A549 (cell line): ENCODE results near the gene NUP210. TPM values are rescaled to one million over a fixed set of nuclear protein-coding genes. Genes with fewer than 3 reads are reported as not detected.

Source experiments
- ATAC-seq, 2 experiments: fragments of 200-7000 bp in 1 of 2; fragments of >200 bp in 1 of 2; cut with Nextera tagmentation in 1 of 2; cut with Tn5 transposase in 1 of 2; 3 replicates each; pipeline versions ENCODE4 v1.8.0 to v1.9.1; 2018 to 2020; ENCODE audit warnings: mild to moderate bottlenecking in 1 of 2, moderate library complexity in 1 of 2
- CTCF ChIA-PET: fragments of 300-600 bp; sonication (Branson Sonifier 250); formaldehyde crosslinking; extraction: SDS; loops from one replicate; lab custom pipeline; 2021; ENCODE audit warnings: antibody characterized with exemption, inconsistent platforms; lab: Yijun Ruan, JAX
- POLR2A ChIA-PET: fragments of 350-600 bp; formaldehyde crosslinking; extraction: SDS; loops from one replicate; lab custom pipeline; 2021; ENCODE audit warnings: antibody characterized with exemption, inconsistent platforms; lab: Yijun Ruan, JAX
- DNase-seq, 2 experiments: peaks; one replicate each; pipeline versions ENCODE4 v3.0.0 to v3.0.0-alpha.2; 2011 to 2016; ENCODE audit warnings: low read depth in 1 of 2, low spot score in 1 of 2
- FAIRE-seq: peaks from 2 replicates; lab custom pipeline; 2011; peaks lifted over from hg19 to GRCh38; lab: Jason Lieb, UNC
- H3K27ac ChIP-seq, 2 experiments: fragments of >200 bp; sonication (Bioruptor Twin); formaldehyde crosslinking; 3 replicates each; pipeline ENCODE4 v1.5.1; 2016 to 2017
- H3K4me1 ChIP-seq: fragments of >200 bp; sonication (Bioruptor Twin); formaldehyde crosslinking; 3 replicates; pipeline ENCODE4 v1.6.1; 2016
- H3K4me2 ChIP-seq: fragments of >200 bp; sonication (Bioruptor Twin); formaldehyde crosslinking; 3 replicates; pipeline ENCODE4 v1.6.1; 2016
- H3K4me3 ChIP-seq: fragments of >200 bp; sonication (Bioruptor Twin); formaldehyde crosslinking; 3 replicates; pipeline ENCODE4 v1.5.1; 2016
- H3K9me3 ChIP-seq: fragments of >200 bp; sonication (Bioruptor Twin); formaldehyde crosslinking; 3 replicates; pipeline ENCODE4 v1.6.1; 2016
- CBX2 ChIP-seq: fragments of 200-600 bp; sonication (generic); IDR thresholded peaks from 2 replicates; pipeline ENCODE4 v1.6.1; 2016; ENCODE audit warnings: low read depth, mild to moderate bottlenecking, borderline replicate concordance
- CHD2 ChIP-seq: fragments of 150-350 bp; IDR thresholded peaks from 2 replicates; pipeline ENCODE4 v1.6.1; 2014; ENCODE audit warnings: low read length; ENCODE audit not compliant: partially characterized antibody
- E2F6 ChIP-seq: IDR thresholded peaks from 2 replicates; pipeline ENCODE4 v1.6.1; 2012; ENCODE audit warnings: low read depth, borderline replicate concordance
- EHF ChIP-seq: fragments of 250-450 bp; sonication (Bioruptor Pico); IDR thresholded peaks from 2 replicates; pipeline ENCODE4 v1.5.0; 2020; ENCODE audit warnings: mild to moderate bottlenecking
- EP300 ChIP-seq, 2 experiments: fragments of >200 bp; sonication (Bioruptor Twin); formaldehyde crosslinking; IDR thresholded peaks; 2 replicates in 1 of 2; 3 replicates in 1 of 2; pipeline ENCODE4 v1.6.1; 2016 to 2017
- ESRRA ChIP-seq: fragments of 150-350 bp; IDR thresholded peaks from 2 replicates; pipeline ENCODE4 v1.6.1; 2014; ENCODE audit warnings: mild to moderate bottlenecking, low read length, borderline replicate concordance
- FOSB ChIP-seq: fragments of 250-450 bp; sonication (Bioruptor Pico); IDR thresholded peaks from 2 replicates; pipeline ENCODE4 v1.5.0; 2020; ENCODE audit warnings: mild to moderate bottlenecking, moderate library complexity
- GATA3 ChIP-seq: IDR thresholded peaks from 2 replicates; pipeline ENCODE4 v1.6.1; 2012; ENCODE audit warnings: borderline replicate concordance
- HEYL ChIP-seq: fragments of 250-450 bp; sonication (Bioruptor Pico); IDR thresholded peaks from 2 replicates; pipeline ENCODE4 v1.8.0; 2021; ENCODE audit warnings: mild to moderate bottlenecking, moderate library complexity
- HMGXB4 ChIP-seq: fragments of 250-450 bp; sonication (Bioruptor Pico); IDR thresholded peaks from 2 replicates; pipeline ENCODE4 v1.5.0; 2021; ENCODE audit warnings: mild to moderate bottlenecking, moderate library complexity, borderline replicate concordance
- HOXA7 ChIP-seq: fragments of 250-450 bp; sonication (Bioruptor Pico); IDR thresholded peaks from 2 replicates; pipeline ENCODE4 v1.5.0; 2020; ENCODE audit warnings: mild to moderate bottlenecking, moderate library complexity
- JUN ChIP-seq, 2 experiments: fragments of >200 bp; sonication (Bioruptor Twin); formaldehyde crosslinking; IDR thresholded peaks; 2 replicates in 1 of 2; 3 replicates in 1 of 2; pipeline ENCODE4 v1.6.1; 2016 to 2017
- KDM5A ChIP-seq: fragments of 200-600 bp; sonication (generic); IDR thresholded peaks from 2 replicates; pipeline ENCODE4 v1.6.1; 2016; ENCODE audit warnings: antibody characterized with exemption, mild to moderate bottlenecking
- MAFK ChIP-seq: fragments of 450-650 bp; IDR thresholded peaks from 2 replicates; pipeline ENCODE4 v1.6.1; 2014; ENCODE audit not compliant: partially characterized antibody
- NPAS2 ChIP-seq: fragments of 250-450 bp; sonication (Bioruptor Pico); IDR thresholded peaks from 2 replicates; pipeline ENCODE4 v1.8.0; 2022; ENCODE audit warnings: mild to moderate bottlenecking, moderate library complexity, borderline replicate concordance
- PHF8 ChIP-seq: fragments of 200-600 bp; sonication (generic); IDR thresholded peaks from 2 replicates; pipeline ENCODE4 v1.6.1; 2016; ENCODE audit warnings: low read depth, mild to moderate bottlenecking, antibody characterized with exemption, moderate library complexity, borderline replicate concordance
- POLR2A ChIP-seq: IDR thresholded peaks from 2 replicates; pipeline ENCODE4 v1.6.1; 2012; ENCODE audit warnings: mild to moderate bottlenecking, low read length
- POLR2AphosphoS2 ChIP-seq: conservative IDR thresholded peaks from 2 replicates; pipeline ENCODE4 v1.6.1; 2012; ENCODE audit warnings: low read length, improper control_type of control experiment, inconsistent platforms
- RCOR1 ChIP-seq: fragments of 150-350 bp; IDR thresholded peaks from 2 replicates; pipeline ENCODE4 v1.6.1; 2014; ENCODE audit warnings: antibody characterized with exemption, low read length, low read depth
- SMC3 ChIP-seq: fragments of >200 bp; sonication (Bioruptor Twin); formaldehyde crosslinking; IDR thresholded peaks from 3 replicates; pipeline ENCODE4 v1.6.1; 2018; ENCODE audit warnings: inconsistent platforms
- TFCP2L1 ChIP-seq: fragments of 250-450 bp; sonication (Bioruptor Pico); IDR thresholded peaks from 2 replicates; pipeline ENCODE4 v1.5.0; 2021; ENCODE audit warnings: mild to moderate bottlenecking
- TP53 ChIP-seq: fragments of 250-450 bp; sonication (Bioruptor Pico); IDR thresholded peaks from 2 replicates; pipeline ENCODE4 v1.5.0; 2021; ENCODE audit warnings: mild to moderate bottlenecking, moderate library complexity
- WGBS: methylation state at CpG from one replicate; pipeline ENCODE4 v1.1.6; 2017; ENCODE audit errors: missing lambda C conversion rate; 5-methylcytosine and 5-hydroxymethylcytosine counted together
- polyA plus RNA-seq, 4 experiments: library from polyadenylated mRNA; depleted of rRNA in 3 of 4; stranded (reverse); fragments of >200 nt; fragmentation: RNase III in 1 of 4; extraction: RNeasy Plus Mini Kit Qiagen cat#74134 plus additional on column Dnase treatment in 1 of 4; gene quantifications; 2 replicates in 3 of 4; 3 replicates in 1 of 4; pipeline ENCODE4 v1.2.3, GENCODE V29; 2011 to 2017
- TF ChIP-seq, protein P1 (sequence below): IDR thresholded peaks from 2 replicates; pipeline ENCODE4 v1.6.1; 2012

Gene NUP210
- polyA plus RNA-seq, 2 of the 4 experiments (the other 2 are of a cell fraction) = 25.7 to 28.1 TPM

- CTCF ChIA-PET = interaction anchor here (0.6 to 5.7 kb wide), 5 partner anchors 9 to 184 kb away, joined by 3 to 32 read pairs (median 4); no protein-coding TSS in a partner anchor
Observed at GRCh38 chr3:13274551-13275332, 145.4 kb downstream of the NUP210 start.

GRCh38 chr3:13274125-13274524 lies 146.0 kb downstream of the NUP210 start:
- no peak for ATAC-seq

More at GRCh38 chr3:13274551-13275332, 145.4 kb downstream of the NUP210 start:
- no peak overlapping the region for H3K4me2 ChIP-seq
- TF ChIP-seq HMGXB4 (no peak), POLR2A (no peak), CBX2 (no peak)
- DNase-seq (no peak), ATAC-seq (no peak), FAIRE-seq (no peak)
- H3K4me3 ChIP-seq = no peak overlapping the region
- peaks cover under 1% of the 10 kb centered on the region; the same call in 1 of the 3 replicates for H3K9me3 ChIP-seq
- POLR2A ChIA-PET = interaction anchor here (0.5 kb wide), 1 partner anchor 362 kb away, joined by 6 read pairs; no protein-coding TSS in a partner anchor
- no peak overlapping the region for H3K27ac ChIP-seq
- no peaks in the 10 kb centered on the region for H3K4me1 ChIP-seq
- WGBS = 81% methylated on average over 14 of the region's 14 CpGs

GRCh38 chr3:13273604-13274105 lies 146.5 kb downstream of the NUP210 start:
- POLR2A ChIA-PET = no interaction called here
- no peak for DNase-seq
- no peak for TF ChIP-seq HOXA7 (CRISPR knock-in tag)
- TF ChIP-seq HMGXB4 = no peak
- no peak for TF ChIP-seq GATA3
- no peak for TF ChIP-seq JUN (IDR thresholded peaks at IDR 0.05)
- TF ChIP-seq HEYL (CRISPR knock-in tag) = no peak
- TF ChIP-seq KDM5A = no peak
- no peak for TF ChIP-seq EHF
- no peak for TF ChIP-seq RCOR1
- TF ChIP-seq EP300 (IDR thresholded peaks at IDR 0.05) = no peak
- TF ChIP-seq, all 56 proteins: peak for 0
- Histone ChIP-seq H3K4me2 (no peak overlapping the region), H3K27ac (no peak overlapping the region), H3K4me1 (no peaks in the 10 kb centered on the region), H3K4me3 (no peak overlapping the region), H3K9me3 (peaks cover 2% of the 10 kb centered on the region; the same call in 1 of the 3 replicates)
- CTCF ChIA-PET = interaction anchor here (0.8 to 5.7 kb wide), 2 partner anchors 10 to 182 kb away, joined by 3 to 32 read pairs; no protein-coding TSS in a partner anchor
- 95% methylated on average over 5 of the region's 6 CpGs for WGBS
- FAIRE-seq (no peak), ATAC-seq (peak in 1 of 2 experiments; percentile 26; a peak in 2 of 6 replicates)

More at GRCh38 chr3:13274125-13274524, 146.0 kb downstream of the NUP210 start:
- DNase-seq (no peak), FAIRE-seq (no peak)
- no peaks in the 10 kb centered on the region for H3K4me1 ChIP-seq
- ChIA-PET CTCF (interaction anchor here (0.8 to 5.7 kb wide), 2 partner anchors 10 to 182 kb away, joined by 3 to 32 read pairs; no protein-coding TSS in a partner anchor), POLR2A (interaction anchor here (0.5 kb wide), 1 partner anchor 361 kb away, joined by 6 read pairs; no protein-coding TSS in a partner anchor)
- H3K27ac ChIP-seq = no peak overlapping the region
- no peak overlapping the region for H3K4me3 ChIP-seq
- TF ChIP-seq POLR2AphosphoS2 (no peak), ESRRA (no peak), HEYL (CRISPR knock-in tag) (no peak), TFCP2L1 (CRISPR knock-in tag) (no peak), SMC3 (no peak), E2F6 (no peak), MAFK (no peak), CHD2 (no peak), NPAS2 (CRISPR knock-in tag) (no peak), JUN (IDR thresholded peaks at IDR 0.05) (no peak), FOSB (CRISPR knock-in tag) (no peak), PHF8 (no peak), KDM5A (no peak), TP53 (CRISPR knock-in tag) (no peak)
- TF ChIP-seq, protein P1, sequence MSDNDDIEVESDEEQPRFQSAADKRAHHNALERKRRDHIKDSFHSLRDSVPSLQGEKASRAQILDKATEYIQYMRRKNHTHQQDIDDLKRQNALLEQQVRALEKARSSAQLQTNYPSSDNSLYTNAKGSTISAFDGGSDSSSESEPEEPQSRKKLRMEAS = no peak
- H3K4me2 ChIP-seq = no peak overlapping the region
- WGBS = 86% methylated on average over 12 of the region's 13 CpGs
- peaks cover 2% of the 10 kb centered on the region; the same call in 1 of the 3 replicates for H3K9me3 ChIP-seq
